GM12891 (cell line): Measurements from ENCODE around the gene MRPS26.
"Not testable (repeated sequence)": the region's sequence is repeated elsewhere in the genome, so short reads cannot be mapped to it uniquely, and the experiment has no call there.

Experiments
- PAX5 ChIP-seq: IDR thresholded peaks from 2 replicates; pipeline ENCODE4 v1.6.1; 2011; ENCODE audit warnings: low read length, moderate library complexity, mild to moderate bottlenecking; ENCODE audit not compliant: insufficient read depth, severe bottlenecking
- POLR2A ChIP-seq: IDR thresholded peaks from 2 replicates; pipeline ENCODE4 v1.6.1; 2011; ENCODE audit warnings: low read depth, low read length, control low read depth
- POLR2AphosphoS5 ChIP-seq: IDR thresholded peaks from 2 replicates; pipeline ENCODE4 v1.6.1; 2011; ENCODE audit warnings: low read depth, low read length, control low read depth
- POU2F2 ChIP-seq: IDR thresholded peaks from 2 replicates; pipeline ENCODE4 v1.6.1; 2011; ENCODE audit warnings: low read depth, mild to moderate bottlenecking, control low read depth, low read length, moderate library complexity
- TAF1 ChIP-seq: IDR thresholded peaks from 2 replicates; pipeline ENCODE4 v1.6.1; 2011; ENCODE audit warnings: low read depth, low read length, control low read depth

GRCh38 chr20:3015302-3015701 is 30.6 kb upstream of the MRPS26 start:
- not testable (repeated sequence) for TF ChIP-seq POLR2AphosphoS5, TAF1, POLR2A, PAX5, POU2F2
